Left renal pelvis (tissue), 4 donors: Measurements from ENCODE around the gene LRRK1. TPM values are rescaled to one million over a fixed set of nuclear protein-coding genes. Genes with fewer than 3 reads are reported as not detected.
"Not testable (repeated sequence)": the region's sequence is repeated elsewhere in the genome, so short reads cannot be mapped to it uniquely, and the experiment has no call there.

Source experiments
- DNase-seq, 4 donors: peaks; one replicate each; pipeline ENCODE4 v3.0.0-alpha.2; 2013; ENCODE audit warnings: low read depth in 4 of 4, low spot score in 3 of 4
- polyA plus RNA-seq, 4 donors: library from polyadenylated mRNA; unstranded; fragments of 120-200 nt; gene quantifications; one replicate each; pipeline ENCODE4 v1.2.1, GENCODE V29; 2013; ENCODE audit not compliant: insufficient read length in 4 of 4

The LRRK1 gene
- polyA plus RNA-seq, 4 donors: 2.3 to 6.6 (median 4.0) TPM

DNA sequence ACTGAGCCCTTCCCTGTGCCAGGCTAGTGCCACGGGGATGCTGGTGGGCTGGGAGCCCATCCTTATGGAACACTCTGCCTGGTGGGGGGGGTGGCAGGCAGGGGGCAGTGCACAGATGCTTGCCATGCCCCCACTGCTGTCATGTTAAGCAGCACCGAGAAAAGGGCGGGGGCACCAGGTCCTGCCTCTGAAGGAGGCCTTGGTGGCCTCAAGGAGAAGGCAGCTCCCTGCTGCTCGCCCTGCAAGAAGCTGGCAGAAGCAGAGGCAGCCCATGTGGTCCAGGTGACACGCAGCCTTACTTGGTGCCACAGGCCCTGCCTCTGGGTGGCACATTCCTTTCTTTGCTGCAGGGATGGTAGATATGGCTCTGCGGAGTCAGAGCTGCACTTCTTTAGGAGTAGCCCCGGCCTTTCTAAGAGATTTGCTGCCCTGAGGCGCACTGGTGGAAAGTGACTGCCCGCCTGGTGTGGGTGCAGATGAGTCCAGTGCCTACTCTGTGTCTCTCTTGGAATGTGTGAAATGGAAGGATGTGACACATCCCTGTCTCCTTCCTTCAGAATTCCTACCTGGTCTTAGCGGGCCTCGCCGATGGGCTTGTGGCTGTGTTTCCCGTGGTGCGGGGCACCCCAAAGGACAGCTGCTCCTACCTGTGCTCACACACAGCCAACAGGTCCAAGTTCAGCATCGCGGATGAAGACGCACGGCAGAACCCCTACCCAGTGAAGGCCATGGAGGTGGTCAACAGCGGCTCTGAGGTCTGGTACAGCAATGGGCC is 145.8 kb downstream of the LRRK1 start:
- DNase-seq: no peak

DNA sequence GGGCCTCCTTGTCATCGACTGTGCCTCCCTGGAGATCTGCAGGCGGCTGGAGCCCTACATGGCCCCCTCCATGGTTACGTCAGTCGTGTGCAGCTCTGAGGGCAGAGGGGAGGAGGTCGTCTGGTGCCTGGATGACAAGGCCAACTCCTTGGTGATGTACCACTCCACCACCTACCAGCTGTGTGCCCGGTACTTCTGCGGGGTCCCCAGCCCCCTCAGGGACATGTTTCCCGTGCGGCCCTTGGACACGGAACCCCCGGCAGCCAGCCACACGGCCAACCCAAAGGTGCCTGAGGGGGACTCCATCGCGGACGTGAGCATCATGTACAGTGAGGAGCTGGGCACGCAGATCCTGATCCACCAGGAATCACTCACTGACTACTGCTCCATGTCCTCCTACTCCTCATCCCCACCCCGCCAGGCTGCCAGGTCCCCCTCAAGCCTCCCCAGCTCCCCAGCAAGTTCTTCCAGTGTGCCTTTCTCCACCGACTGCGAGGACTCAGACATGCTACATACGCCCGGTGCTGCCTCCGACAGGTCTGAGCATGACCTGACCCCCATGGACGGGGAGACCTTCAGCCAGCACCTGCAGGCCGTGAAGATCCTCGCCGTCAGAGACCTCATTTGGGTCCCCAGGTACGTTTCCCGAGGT is 146.5 kb downstream of the LRRK1 start:
- no peak for DNase-seq

DNA sequence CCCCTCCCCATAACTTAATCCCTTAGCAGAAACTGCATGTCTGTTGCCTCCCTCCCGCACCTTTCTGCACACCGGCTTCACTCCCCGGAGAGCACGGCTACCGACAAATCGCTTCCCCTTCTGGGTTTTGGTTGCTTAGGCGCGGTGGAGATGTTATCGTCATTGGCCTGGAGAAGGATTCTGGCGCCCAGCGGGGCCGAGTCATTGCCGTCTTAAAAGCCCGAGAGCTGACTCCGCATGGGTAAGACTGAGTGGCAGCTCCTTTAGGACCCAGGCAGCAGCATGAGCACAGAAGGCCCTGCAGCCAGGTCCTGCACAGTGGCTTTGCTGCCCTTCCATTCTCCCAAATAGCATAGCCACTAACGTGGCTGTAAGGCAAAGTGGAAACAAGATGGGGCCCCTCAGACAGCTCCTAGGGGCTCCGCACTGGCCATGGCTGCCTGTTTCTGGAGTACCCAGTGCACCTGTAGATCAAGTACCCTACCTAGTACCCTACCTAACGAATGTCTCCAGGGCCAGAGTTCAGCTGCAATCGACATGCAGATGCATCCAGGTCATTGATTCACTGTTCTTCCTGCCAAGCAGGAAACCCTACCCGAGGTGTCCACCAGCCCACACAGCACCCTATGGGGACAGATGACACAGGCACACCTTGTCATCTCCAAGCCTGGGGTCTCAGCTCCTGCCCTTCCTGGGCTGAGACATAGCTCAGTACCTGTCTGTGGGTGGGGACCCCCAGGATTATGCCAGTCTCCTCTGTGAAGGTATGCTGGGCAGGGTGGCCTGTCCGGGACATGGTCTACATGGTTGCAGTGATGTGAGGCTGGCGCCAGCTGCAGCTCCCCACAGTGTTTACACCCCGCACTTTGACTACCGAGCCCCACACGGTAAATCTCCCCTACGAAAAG is 147.6 kb downstream of the LRRK1 start:
- DNase-seq: no peak

DNA sequence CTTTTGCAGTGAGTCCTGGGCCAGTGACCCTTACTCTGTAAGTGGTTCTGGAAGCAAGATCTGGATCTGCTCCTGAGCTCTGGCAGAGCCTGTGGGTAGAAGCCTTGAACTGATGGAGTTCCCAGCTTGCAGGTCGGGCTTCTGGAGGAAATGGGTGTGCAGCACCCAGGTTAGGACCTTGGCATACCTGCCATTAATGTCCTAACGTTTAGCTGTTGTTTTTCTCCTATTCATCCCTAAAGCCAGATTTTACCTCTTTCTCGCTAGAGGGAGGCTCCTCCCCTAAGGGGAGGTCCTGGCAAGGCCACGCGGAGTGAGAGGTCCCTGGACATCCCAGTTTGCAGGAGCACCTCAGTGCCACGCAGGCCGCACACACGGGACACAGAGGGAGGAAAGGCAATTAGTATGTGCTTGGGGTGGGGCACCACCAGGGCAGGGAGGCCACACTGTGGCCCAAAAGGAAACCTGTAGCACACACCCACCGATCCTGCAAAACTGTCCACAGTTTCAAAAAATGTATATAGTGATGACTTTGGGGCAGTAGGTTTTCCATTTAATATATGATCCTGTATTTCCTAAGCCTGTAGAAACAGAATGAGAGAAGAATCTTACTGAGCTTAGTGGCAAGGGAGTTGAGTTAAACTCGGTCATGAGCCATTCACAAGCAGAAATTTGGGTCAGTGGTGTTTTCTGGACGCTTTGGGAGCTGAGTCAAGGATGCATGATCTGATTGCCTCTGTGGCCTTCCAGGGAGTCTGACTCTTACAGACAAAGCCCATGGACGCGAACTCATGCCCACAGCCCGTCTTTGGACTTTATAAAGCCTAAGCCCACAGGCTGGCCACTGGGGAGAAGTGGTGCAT is 148.7 kb downstream of the LRRK1 start:
- no peak for DNase-seq

DNA sequence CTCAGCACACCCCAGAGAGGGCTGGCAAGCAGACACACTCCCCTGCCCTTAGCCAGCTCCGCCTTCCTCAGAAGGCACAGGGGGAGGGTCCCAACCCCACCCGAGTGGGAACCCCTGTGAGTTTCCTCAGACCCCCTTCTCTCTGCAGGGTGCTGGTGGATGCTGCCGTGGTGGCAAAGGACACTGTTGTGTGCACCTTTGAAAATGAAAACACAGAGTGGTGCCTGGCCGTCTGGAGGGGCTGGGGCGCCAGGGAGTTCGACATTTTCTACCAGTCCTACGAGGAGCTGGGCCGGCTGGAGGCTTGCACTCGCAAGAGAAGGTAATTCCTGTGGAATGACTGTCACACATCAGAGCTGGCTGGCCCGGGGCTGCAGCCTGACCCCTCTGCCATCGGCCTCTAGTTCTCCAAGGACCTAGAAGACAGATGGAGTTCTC is 149.4 kb downstream of the LRRK1 start:
- no peak for DNase-seq

DNA sequence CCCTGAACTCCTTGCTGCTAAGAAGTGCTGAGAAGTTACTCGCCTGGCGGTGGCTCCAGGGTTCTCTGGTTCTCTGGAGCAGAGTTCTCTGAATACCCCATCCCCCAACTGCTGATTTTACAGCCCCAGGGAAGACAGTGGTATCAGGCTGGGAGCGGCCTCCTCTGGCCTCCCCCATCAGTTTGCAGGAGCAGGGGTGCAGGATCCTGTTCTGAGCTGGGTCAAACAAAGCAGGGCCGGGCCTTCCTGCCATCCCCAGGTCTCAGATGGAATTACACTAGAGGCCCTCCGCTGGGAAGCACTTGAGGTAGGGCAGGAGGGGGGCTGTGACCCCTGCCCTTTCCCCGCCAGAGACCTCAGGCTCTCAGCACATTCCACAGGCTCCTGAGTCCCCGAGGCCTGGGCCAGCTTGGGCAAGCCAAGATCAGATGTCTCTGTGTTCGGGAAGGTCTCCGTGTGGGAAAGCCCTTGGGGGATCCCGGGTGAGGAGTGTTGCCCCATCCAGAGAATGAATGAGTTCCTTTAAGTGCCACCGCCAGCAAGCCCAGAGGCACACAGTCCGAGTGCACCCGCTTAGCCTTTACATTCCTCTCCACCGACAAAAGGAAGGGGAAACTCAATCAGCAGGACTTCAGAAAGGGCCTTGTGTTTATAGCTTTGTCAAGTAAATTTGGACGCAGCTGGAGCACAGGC is 149.9 kb downstream of the LRRK1 start:
- no peak for DNase-seq

DNA sequence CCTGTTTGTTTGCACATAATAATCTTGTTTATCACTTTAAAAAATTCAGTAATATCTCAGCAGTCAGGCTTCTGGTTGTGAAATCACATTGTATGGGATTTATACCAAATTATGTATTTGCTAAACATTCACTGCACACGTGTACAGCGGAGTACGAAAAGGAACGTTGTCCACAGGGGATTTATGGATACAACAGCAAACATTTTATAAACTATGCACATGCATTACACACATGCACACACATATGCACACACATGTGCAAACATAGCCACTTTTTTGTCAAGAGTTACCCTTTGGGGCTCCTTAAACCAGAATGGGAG is 150.5 kb downstream of the LRRK1 start:
- DNase-seq: no peak

DNA sequence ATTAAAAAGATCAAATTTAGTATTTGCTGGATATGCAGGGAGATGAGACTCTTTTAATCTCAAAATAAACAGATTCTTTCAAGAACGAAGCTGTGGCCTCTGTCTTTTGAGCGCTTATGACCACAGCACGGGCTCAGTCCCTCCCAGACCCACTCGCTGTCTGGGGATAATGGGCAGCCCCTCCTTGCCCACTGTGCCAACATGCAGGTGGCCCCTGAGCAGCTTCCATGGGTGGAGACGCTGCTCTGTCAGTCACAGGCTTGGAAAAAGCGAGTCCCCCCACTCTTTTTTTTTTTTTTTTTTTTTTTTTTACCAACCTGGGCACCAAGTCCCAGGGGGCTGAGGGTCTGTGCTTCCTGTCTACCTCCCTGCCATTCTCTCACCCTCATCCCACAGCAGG is 150.9 kb downstream of the LRRK1 start:
- DNase-seq: no peak

DNA sequence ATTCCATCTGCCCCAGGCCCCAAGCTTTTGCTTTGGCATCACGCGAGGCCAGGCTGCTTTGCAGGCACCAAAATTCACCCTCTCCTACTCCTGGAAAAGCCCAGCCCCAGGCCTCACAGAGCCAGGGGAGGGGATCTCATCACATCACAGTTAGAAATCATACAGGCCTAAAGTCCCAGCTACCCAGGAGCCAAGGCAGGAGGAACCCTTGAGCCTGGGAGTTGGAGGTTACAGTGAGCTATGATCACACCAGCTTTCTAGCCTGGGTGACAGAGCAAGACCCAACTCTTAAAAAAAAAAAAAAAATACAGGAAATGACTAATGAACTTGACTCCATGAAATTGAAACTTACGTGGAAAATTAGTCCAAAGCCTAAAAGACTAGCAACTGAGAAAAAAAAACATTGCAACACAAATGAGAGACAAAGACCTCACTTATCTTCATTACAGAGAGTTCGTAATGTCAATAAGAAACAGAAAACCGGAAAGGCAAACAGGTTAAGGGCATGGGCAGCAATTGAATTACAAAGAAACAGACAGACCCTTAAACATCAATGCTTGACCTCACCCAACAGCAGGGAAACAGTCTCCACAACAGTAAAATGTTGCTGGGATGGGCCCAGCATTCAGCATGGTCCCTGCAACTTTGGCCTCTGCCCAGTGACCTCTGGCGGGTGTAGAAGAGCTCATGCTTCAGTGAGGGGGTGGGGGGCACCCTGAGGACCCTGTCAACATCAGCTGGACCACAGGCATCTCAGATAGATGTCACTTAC is 151.5 kb downstream of the LRRK1 start:
- no peak for DNase-seq

DNA sequence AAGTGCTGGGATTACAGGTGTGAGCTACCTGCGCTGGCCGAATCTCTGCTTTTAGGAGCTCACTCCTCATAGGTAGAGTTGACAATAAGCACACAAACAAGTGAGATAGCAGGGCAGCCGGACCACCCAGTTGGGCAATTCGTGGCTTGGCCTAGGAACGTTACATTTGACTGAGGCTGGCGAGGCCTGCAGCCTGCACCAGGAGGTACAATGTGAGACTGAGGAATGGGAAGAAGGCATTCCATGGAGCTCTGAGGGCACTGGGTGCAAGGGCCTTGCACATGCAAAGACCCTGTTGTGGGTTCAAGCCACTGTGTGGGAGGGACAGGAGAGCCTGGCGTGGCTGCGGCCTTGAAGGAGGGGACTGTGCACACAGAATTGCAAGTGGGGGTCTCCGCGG is 152.5 kb downstream of the LRRK1 start:
- no peak for DNase-seq

DNA sequence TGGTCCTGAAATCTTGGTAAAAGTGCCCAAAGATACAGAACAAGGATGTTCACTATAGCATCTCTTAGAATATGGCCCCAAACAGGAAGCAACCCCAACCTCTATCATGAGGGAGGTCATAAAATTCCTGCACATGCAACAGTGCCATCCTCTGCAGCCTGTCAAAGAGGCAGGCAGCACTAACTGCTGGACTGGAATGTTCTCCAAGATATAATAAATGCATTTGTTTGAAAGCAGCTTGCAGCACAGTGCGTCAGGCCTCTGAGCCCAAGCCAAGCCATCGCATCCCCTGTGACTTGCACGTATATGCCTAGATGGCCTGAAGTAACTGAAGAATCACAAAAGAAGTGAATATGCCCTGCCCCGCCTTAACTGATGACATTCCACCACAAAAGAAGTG is 153.1 kb downstream of the LRRK1 start:
- not testable (repeated sequence) for DNase-seq

DNA sequence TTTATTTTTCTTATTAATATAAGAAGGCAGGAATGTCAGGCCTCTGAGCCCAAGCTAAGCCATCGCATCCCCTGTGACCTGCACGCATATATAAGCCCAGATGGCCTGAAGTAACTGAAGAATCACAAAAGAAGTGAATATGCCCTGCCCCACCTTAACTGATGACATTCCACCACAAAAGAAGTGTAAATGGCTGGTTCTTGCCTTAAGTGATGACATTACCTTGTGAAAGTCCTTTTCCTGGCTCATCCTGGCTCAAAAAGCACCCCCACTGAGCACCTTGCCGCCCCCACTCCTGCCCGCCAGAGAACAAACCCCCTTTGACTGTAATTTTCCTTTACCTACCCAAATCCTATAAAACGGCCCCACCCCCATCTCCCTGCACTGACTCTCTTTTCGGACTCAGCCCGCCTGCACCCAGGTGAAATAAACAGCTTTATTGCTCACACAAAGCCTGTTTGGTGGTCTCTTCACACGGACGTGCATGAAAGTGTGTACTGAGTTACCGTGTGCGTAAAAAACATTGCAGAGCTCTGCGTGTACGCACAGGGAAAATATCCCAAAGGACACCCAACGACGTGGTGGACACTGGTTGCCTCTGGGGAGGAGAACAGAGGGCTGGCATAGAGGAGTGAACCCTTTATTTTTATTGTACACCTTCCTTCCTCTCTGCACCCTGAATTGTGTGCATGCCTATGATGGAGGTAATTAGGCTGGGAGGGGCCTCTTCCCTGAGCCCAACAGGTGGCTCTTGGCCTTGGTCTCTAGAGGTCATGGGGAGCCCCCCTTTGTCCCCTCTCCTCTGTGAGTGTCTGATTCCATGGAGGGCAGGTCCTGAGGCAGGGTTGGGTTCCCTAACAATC is 158.9 kb downstream of the LRRK1 start:
- not testable (repeated sequence) for DNase-seq

DNA sequence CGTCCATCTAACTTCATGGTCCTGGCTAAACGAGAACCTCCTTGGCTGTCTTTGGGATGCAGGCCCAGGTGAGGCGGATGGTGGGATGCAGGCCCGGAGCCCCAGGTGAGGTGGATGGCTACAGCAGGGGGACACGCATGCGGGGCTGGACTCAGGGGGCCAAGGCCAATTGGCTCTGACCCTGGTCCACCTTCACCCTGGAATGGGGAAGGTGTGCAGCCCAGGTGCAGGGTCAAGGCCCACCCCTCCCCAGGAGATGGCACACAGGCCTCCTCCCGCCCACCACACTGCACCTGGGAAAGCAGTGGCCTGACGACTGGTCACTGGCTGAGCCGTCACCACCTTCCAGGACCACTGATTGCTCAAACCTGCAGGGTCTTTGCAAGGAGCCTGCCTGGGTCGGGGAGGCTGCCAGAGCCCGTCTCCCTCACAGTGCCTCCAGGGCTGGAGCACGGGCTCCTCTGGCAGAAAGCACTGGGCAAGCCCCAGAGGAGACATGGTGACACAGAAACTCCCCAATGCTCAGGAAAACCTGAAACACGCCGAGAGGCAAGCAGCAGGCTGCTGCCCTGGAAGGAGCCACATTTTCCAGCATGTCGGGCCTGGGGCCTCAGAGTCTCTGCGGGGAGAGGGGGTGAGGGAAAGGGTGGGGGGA is 159.6 kb downstream of the LRRK1 start:
- no peak for DNase-seq

DNA sequence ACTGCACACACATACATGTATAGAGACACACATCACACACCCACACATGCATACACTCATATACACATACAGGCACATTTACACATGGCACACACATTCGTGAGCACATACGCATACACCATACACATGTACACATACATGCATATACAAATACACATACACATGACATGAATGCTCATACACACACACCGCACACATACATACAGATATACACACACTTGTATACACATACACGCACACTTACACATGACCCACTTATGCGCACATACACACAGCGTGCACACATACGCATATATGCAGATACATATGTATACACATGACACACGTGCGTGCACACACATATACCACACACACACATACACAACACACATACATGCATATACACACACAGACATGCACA is 162.7 kb downstream of the LRRK1 start:
- DNase-seq: no peak

DNA sequence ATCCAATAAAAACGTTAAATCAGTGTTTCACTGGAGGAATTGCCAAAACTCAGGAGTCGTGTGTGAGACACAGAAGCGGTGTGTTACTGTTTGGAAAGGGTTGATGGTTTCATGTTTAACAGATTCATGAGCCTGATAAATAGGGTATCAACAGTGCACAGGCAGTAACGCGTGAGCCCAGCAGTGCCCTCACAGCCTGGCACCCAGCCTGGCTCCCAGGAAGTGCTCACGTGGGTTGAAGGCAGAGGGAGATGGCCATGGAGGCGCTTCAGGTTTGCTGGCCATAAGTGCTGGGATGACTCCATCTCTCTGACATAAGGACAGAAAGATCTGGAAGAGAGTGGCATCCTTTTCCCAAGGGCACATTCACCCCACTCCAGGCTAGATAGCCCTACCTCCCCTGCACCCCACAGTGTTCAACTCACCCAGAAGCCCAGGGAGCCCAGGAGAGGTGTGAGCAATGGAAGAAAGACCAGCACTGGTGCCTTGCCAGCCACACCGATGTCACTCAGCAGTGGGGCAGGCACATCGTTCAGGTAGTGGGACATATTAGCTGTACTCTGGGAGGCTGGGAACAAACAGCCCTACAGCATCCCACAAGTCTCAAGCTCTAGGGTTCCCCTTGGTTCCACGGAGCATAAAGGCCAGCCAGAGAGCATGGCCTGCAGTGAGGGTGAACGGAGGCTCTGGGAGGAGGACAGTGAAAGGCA is 164.3 kb downstream of the LRRK1 start:
- no peak for DNase-seq

DNA sequence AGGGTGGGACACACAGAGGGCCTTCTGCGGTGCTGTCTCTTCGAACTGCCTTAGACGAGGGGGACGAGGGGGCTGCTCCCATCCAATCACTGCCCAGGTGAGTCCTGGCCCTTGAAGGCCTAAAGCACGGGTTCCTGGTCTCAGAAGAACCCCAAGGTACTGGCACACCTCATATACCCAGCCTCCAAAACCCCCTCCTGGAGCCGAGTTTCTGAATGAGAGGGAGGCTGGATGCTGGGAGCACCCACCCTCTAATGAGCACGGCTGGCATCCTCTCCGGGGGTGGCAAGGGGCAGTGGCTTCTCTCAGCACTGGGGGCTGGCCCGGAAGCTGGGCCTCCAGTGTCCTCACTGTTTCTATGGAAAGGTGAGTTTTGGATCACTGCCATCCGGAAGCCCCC is 165.6 kb downstream of the LRRK1 start:
- no peak for DNase-seq

DNA sequence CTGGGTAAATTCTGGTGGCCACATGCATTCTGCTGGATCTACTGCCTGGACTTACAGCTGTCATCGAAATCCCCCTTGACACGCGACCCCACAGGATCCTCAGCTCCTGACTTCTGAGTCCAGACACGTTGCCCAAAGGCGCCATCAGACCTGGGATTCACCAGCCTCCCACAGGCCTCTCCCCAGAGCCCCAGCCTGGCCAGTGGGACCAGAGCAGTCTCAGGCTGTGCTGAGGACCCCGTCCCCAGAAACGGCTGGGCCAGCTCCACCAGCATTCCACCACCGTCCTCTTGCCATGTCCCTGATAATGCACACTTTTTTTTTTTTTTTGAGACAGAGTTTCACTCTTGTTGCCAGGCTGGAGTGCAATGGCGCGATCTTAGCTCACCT is 166.1 kb downstream of the LRRK1 start:
- DNase-seq: no peak
